HepG2 (cell line): ENCODE measurements around the gene VAMP5. TPM values are rescaled to one million over a fixed set of nuclear protein-coding genes. Genes with fewer than 3 reads are reported as not detected.

Source experiments
- ATAC-seq: fragments of 200-7000 bp; cut with Tn5 transposase; 3 replicates; pipeline ENCODE4 v1.9.1; 2020; ENCODE audit warnings: mild to moderate bottlenecking, moderate library complexity
- BruUV-seq: library from RNA; stranded (reverse); fragments of 400-500 nt; replicated peaks from 2 replicates; lab custom pipeline; 2021; lab: Mats Ljungman, UMichigan
- CTCF ChIA-PET: fragments of 300-600 bp; formaldehyde crosslinking; extraction: SDS; loops from one replicate; lab custom pipeline; 2021; ENCODE audit warnings: low total read pairs, inconsistent platforms, low intra/inter-chr PET ratio; lab: Yijun Ruan, JAX
- POLR2A ChIA-PET: fragments of 350-600 bp; sonication (Branson Sonifier 250); formaldehyde crosslinking; loops from one replicate; lab custom pipeline; 2020; ENCODE audit warnings: antibody characterized with exemption, inconsistent platforms; lab: Yijun Ruan, JAX
- DNase-seq: peaks from one replicate; pipeline ENCODE4 v3.0.0-alpha.2; 2015; ENCODE audit warnings: low spot score
- FAIRE-seq: peaks from 3 replicates; lab custom pipeline; 2011; peaks lifted over from hg19 to GRCh38; lab: Jason Lieb, UNC
- H2AFZ ChIP-seq: one replicate; pipeline ENCODE4 v1.6.1; 2011; ENCODE audit warnings: low read length, inconsistent platforms
- H3K27ac ChIP-seq: fragments of 300-600 bp; 3 replicates; pipeline ENCODE4 v1.8.0; 2011; ENCODE audit warnings: mixed run types, mild to moderate bottlenecking, mixed read lengths, low read length, inconsistent platforms; ENCODE audit not compliant: insufficient read depth; ENCODE audit errors: extremely low read length
- H3K27me3 ChIP-seq, 2 experiments: fragments of 200-600 bp in 1 of 2; 2 replicates in 1 of 2; 3 replicates in 1 of 2; pipeline versions ENCODE4 v1.6.0 to v1.8.0; 2011; ENCODE audit warnings: low read length in 2 of 2, mild to moderate bottlenecking in 2 of 2, moderate library complexity in 2 of 2, inconsistent platforms in 1 of 2; ENCODE audit not compliant: insufficient read depth in 2 of 2, control insufficient read depth in 1 of 2
- H3K36me3 ChIP-seq, 2 experiments: fragments of 200-600 bp in 1 of 2; replicated peaks in 1 of 2; 2 replicates in 1 of 2; 3 replicates in 1 of 2; pipeline versions ENCODE4 v1.5.1 to v1.8.0; 2011; ENCODE audit warnings: low read length in 2 of 2, inconsistent platforms in 1 of 2; ENCODE audit not compliant: insufficient read depth in 2 of 2, control insufficient read depth in 1 of 2
- H3K4me1 ChIP-seq: 2 replicates; pipeline ENCODE4 v1.5.1; 2012; ENCODE audit warnings: low read length, inconsistent platforms; ENCODE audit not compliant: insufficient read depth
- H3K4me2 ChIP-seq: 2 replicates; pipeline ENCODE4 v1.6.0; 2011; ENCODE audit warnings: low read depth, low read length, inconsistent platforms
- H3K4me3 ChIP-seq, 3 experiments: fragments of 200-600 bp in 1 of 3; sonication (generic), shearing (Covaris generic) in 1 of 3; replicated peaks in 1 of 3; 2 replicates each; pipeline ENCODE4 v1.5.1; 2011 to 2016; ENCODE audit warnings: low read length in 3 of 3, inconsistent platforms in 2 of 3, low read depth in 2 of 3, mild to moderate bottlenecking in 2 of 3, control low read depth in 1 of 3, mixed read lengths in 1 of 3; ENCODE audit not compliant: insufficient read depth in 1 of 3
- H3K79me2 ChIP-seq: one replicate; pipeline ENCODE4 v1.6.1; 2011; ENCODE audit warnings: low read length, inconsistent platforms; ENCODE audit not compliant: insufficient read depth
- H3K9ac ChIP-seq: 2 replicates; pipeline ENCODE4 v1.6.0; 2011; ENCODE audit warnings: mild to moderate bottlenecking, low read depth, low read length, inconsistent platforms; ENCODE audit not compliant: insufficient read depth
- H3K9me3 ChIP-seq: 2 replicates; pipeline ENCODE4 v1.5.1; 2012; ENCODE audit warnings: mild to moderate bottlenecking, low read length
- H4K20me1 ChIP-seq: 2 replicates; pipeline ENCODE4 v1.6.0; 2011; ENCODE audit warnings: inconsistent platforms, mild to moderate bottlenecking, low read length, moderate library complexity; ENCODE audit not compliant: insufficient read depth
- MTA1 ChIP-seq: sonication (generic); formaldehyde crosslinking; IDR thresholded peaks from 2 replicates; pipeline ENCODE4 v1.4.0; 2020; ENCODE audit warnings: missing genetic modification reagents, mild to moderate bottlenecking, borderline replicate concordance
- NFYC ChIP-seq: IDR thresholded peaks from 2 replicates; pipeline ENCODE4 v1.6.1; 2016; ENCODE audit warnings: missing genetic modification reagents, missing compliant biosample characterization
- SRSF4 ChIP-seq: fragments of 200-400 bp; formaldehyde crosslinking; IDR thresholded peaks from one replicate; pipeline ENCODE4 v1.6.1; 2018; ENCODE audit warnings: mild to moderate bottlenecking, low read depth, low read length, moderate library complexity; ENCODE audit not compliant: poor library complexity, severe bottlenecking
- U2AF1 ChIP-seq: fragments of 200-400 bp; formaldehyde crosslinking; optimal IDR thresholded peaks from 2 replicates; pipeline ENCODE3; 2017; ENCODE audit warnings: mild to moderate bottlenecking, low read depth, low read length
- ZNF230 ChIP-seq: sonication (generic); formaldehyde crosslinking; IDR thresholded peaks from 2 replicates; pipeline ENCODE4 v1.4.0; 2020; ENCODE audit warnings: mild to moderate bottlenecking, missing genetic modification reagents
- ZNF441 ChIP-seq: sonication (generic); formaldehyde crosslinking; IDR thresholded peaks from 2 replicates; pipeline ENCODE4 v1.7.0; 2021; ENCODE audit warnings: missing genetic modification reagents, borderline replicate concordance
- ZNF777 ChIP-seq: sonication (generic); formaldehyde crosslinking; IDR thresholded peaks from 2 replicates; pipeline ENCODE4 v1.4.0; 2020; ENCODE audit warnings: missing genetic modification reagents
- WGBS: methylation state at CpG from one replicate; pipeline ENCODE4 v1.1.6; 2017; ENCODE audit warnings: low lambda C conversion rate; 5-methylcytosine and 5-hydroxymethylcytosine counted together
- in situ Hi-C: cut with HindIII; loops from 2 replicates; pipeline ENCODE4 v1.10.0; 2017; ENCODE audit warnings: low pct_unique_long_range_greater_than_20kb; ENCODE audit not compliant: extremely low pct_ligation_motif_present
- intact Hi-C: fragments of 100-400 bp; cut with micrococcal nuclease; formaldehyde crosslinking; loops from one replicate; pipeline ENCODE4 v1.10.0; 2022; ENCODE audit not compliant: unreplicated experiment
- polyA plus RNA-seq, 8 experiments: library from polyadenylated mRNA; depleted of rRNA in 3 of 8; stranded (reverse) in 7 of 8; unstranded in 1 of 8; fragments of >200 nt; fragmentation: Illumina TruSeq in 4 of 8; extraction: Trizol in 4 of 8; gene quantifications; 2 replicates each; pipeline versions ENCODE4 v1.2.1 to v1.2.3, GENCODE V29; 2011 to 2016; ENCODE audit warnings: low read depth in 4 of 8, missing spikeins in 1 of 8, mixed read lengths in 1 of 8; ENCODE audit not compliant: insufficient read depth in 1 of 8
- total RNA-seq, 5 experiments: library from RNA; depleted of rRNA; stranded (reverse); fragments of >200 nt; fragmentation: Illumina TruSeq; extraction: Trizol; gene quantifications; 2 replicates each; pipeline ENCODE4 v1.2.3, GENCODE V29; 2016; ENCODE audit warnings: low read depth in 1 of 5
- TF ChIP-seq, protein P1 (sequence below): sonication (generic); formaldehyde crosslinking; IDR thresholded peaks from 2 replicates; pipeline ENCODE4 v1.5.0; 2020; ENCODE audit warnings: mild to moderate bottlenecking, missing genetic modification reagents
- TF ChIP-seq, protein P2 (sequence below): sonication (generic); formaldehyde crosslinking; IDR thresholded peaks from 2 replicates; pipeline ENCODE4 v1.5.1; 2020; ENCODE audit warnings: missing genetic modification reagents, mild to moderate bottlenecking, borderline replicate concordance
- TF ChIP-seq, protein P3 (sequence below): sonication (generic); formaldehyde crosslinking; IDR thresholded peaks from 2 replicates; pipeline ENCODE4 v1.4.0; 2020; ENCODE audit warnings: missing genetic modification reagents, low read depth, mild to moderate bottlenecking, borderline replicate concordance
- TF ChIP-seq, protein P4 (sequence below): sonication (generic); formaldehyde crosslinking; IDR thresholded peaks from 2 replicates; pipeline ENCODE4 v1.5.0; 2020; ENCODE audit warnings: missing genetic modification reagents

Gene VAMP5
- total and polyA plus RNA-seq, 2 of the 13 experiments (the other 11 are each of a cell fraction or from before 2014, with no cell fraction given) = 7.2 to 56.7 TPM

DNA sequence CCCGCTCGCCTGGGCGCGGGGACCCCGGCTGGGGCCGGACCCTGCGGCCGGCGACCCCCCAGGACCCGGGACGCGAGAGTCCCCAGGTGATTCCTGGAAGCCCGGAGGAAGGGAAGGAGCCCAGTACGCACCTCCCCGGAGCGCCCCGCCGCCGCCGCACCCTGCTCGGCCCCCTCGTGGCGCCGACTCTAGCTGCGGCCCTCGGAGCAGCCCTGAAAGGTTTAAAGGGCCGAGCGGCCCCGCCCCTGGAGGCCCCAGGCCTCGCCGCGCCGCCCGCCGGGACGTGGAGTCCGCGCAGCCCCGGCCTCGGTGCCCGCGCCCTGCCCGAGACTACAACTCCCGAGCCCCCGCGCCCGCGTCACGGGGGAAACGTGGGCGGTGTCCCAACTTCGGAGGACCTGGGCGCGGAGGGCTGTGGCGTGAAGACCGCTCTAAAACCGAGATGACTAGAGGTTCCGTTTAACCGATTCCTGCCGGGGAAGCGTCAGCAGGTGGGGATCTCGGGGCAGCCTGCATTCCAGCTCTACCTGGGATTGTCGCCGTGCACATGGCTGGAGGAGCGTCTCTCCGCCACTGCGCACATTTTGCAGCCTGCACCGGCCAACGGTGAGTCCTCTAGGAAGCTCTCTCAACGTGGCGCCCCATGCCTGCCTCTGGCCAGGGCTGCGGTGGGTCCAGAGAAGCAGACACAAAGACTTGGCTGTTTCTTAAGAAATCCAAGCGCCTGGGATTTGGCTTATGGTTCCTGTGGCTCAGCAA is 18.4 kb downstream of the VAMP5 start, which contains the start of gene TMEM150A:
TSS of gene TMEM150A (minus strand) at position 223 of the 759 bp plus-strand sequence. CDS start 750 bp downstream, outside the sequence.
- ATAC-seq (peak; percentile 90), FAIRE-seq (no peak), DNase-seq (peak; percentile 87)
- Histone ChIP-seq H3K9me3 (no peaks in the 10 kb centered on the region), H4K20me1 (no peaks in the 10 kb centered on the region), H3K4me2 (peak within 1 kb of the TSS; percentile 93), H3K79me2 (peaks cover 41% of the 10 kb centered on the region), H3K27ac (peak within 1 kb of the TSS; percentile 80), H3K9ac (peak within 1 kb of the TSS; percentile 94), H3K27me3 (no peaks in the 10 kb centered on the region; a peak in 1 of 5 replicates), H3K4me1 (peaks cover 85% of the 10 kb centered on the region), H3K36me3 (peaks cover 7 to 27% of the 10 kb centered on the region in 2 experiments), H2AFZ (peak within 1 kb of the TSS; percentile 0), H3K4me3 (peak within 1 kb of the TSS; percentile 84 to 98 (median 91))
- BruUV-seq = no TSS peak
- intact Hi-C loops = loop anchor here (1.0 kb wide), 3 partner anchors 17 to 41 kb away; partner anchors contain the start of genes GGCX and VAMP8
- in situ Hi-C loops = no loop called here
- ChIA-PET POLR2A (interaction anchor here (0.8 to 25.9 kb wide), 13 partner anchors 3 to 249 kb away, joined by 3 to 795 read pairs (median 7); partner anchors contain the start of genes C2orf68, ELMOD3, GGCX and MAT2A), CTCF (no interaction called here)
- under 1% methylated on average over 28 of the region's 73 CpGs for WGBS
- TF ChIP-seq U2AF1 (no peak), ZNF230 (no peak), ZNF777 (CRISPR knock-in tag) (0 out of 2 replicates have a peak, but pooled peaks have one; percentile 32), ZNF441 (0 out of 2 replicates have a peak, but pooled peaks have one; percentile 13), NFYC (no peak), SRSF4 (no peak), MTA1 (CRISPR knock-in tag) (no peak; the same call in 1 of the 2 replicates)
- TF ChIP-seq, protein P1, sequence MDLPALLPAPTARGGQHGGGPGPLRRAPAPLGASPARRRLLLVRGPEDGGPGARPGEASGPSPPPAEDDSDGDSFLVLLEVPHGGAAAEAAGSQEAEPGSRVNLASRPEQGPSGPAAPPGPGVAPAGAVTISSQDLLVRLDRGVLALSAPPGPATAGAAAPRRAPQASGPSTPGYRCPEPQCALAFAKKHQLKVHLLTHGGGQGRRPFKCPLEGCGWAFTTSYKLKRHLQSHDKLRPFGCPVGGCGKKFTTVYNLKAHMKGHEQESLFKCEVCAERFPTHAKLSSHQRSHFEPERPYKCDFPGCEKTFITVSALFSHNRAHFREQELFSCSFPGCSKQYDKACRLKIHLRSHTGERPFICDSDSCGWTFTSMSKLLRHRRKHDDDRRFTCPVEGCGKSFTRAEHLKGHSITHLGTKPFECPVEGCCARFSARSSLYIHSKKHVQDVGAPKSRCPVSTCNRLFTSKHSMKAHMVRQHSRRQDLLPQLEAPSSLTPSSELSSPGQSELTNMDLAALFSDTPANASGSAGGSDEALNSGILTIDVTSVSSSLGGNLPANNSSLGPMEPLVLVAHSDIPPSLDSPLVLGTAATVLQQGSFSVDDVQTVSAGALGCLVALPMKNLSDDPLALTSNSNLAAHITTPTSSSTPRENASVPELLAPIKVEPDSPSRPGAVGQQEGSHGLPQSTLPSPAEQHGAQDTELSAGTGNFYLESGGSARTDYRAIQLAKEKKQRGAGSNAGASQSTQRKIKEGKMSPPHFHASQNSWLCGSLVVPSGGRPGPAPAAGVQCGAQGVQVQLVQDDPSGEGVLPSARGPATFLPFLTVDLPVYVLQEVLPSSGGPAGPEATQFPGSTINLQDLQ (CRISPR knock-in tag) = peak; percentile 65; the same call in 1 of the 2 replicates
- TF ChIP-seq, protein P2, sequence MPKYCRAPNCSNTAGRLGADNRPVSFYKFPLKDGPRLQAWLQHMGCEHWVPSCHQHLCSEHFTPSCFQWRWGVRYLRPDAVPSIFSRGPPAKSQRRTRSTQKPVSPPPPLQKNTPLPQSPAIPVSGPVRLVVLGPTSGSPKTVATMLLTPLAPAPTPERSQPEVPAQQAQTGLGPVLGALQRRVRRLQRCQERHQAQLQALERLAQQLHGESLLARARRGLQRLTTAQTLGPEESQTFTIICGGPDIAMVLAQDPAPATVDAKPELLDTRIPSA (CRISPR knock-in tag) = no peak
- TF ChIP-seq, protein P3, sequence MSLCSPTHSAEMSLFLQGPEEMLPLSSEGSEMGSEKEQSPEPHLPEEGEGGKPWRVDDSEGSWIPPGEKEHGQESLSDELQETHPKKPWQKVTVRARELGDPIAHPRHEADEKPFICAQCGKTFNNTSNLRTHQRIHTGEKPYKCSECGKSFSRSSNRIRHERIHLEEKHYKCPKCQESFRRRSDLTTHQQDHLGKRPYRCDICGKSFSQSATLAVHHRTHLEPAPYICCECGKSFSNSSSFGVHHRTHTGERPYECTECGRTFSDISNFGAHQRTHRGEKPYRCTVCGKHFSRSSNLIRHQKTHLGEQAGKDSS = no peak
- TF ChIP-seq, protein P4, sequence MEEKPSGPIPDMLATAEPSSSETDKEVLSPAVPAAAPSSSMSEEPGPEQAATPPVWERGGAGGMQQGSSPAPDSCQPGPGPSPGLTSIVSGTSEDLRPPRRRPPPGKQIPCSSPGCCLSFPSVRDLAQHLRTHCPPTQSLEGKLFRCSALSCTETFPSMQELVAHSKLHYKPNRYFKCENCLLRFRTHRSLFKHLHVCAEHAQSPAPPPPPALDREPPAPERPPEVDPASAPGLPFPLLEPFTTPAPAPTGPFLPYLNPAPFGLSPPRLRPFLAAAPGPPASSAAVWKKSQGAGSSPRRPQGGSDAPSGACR = 0 out of 2 replicates have a peak, but pooled peaks have one; percentile 78
